GM19240 (cell line): ENCODE data around the gene ATRIP.

ENCODE experiments used
- DNase-seq: peaks from one replicate; pipeline ENCODE4 v3.0.0; 2011; ENCODE audit warnings: low spot score; ENCODE audit not compliant: insufficient read length

Gene ATRIP

GRCh38 chr3:48409291-48410201 lies 37.0 kb upstream of the ATRIP start:
- peak; percentile 0 for DNase-seq

- no peak for DNase-seq
These were observed 36.1 kb upstream of the ATRIP start for GRCh38 chr3:48410205-48411040.

- DNase-seq: no peak
These were observed 35.4 kb upstream of the ATRIP start for GRCh38 chr3:48411041-48411588.

DNA sequence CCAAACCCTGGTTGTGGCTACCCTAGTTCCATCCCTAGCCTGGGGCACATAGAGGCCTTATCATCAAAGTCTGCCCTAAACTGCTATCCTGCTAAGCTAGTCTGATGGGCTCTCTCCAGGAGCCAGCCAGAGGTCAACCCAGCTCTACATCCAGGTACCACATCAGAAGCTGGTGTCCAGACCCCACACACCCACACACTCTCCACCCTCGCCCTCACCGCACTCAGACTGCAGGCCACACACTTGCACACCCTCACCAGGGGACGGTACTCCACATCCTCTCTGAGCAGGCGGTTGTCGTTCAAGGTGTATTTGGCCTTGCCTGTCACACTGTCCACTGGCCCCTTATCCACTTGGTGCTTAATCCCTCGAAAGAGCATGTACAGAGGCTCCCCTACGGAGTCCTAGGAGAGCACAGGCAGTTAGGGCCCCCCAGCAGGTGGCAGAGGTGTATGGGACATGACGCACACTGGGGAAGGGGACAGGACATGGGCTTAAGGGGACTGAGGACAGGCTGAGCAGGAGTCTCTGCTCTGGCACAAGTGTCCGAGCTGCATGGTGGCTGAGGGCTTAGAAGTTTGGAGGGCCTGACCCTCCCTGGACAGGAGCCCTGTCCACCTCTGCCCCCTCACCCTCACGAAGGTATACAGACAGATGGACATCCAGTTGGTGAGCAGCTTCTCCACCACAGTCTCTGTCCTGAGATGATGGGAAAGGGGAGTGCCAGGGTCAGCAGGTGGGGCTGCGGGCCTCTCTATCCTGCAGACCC lies 34.7 kb upstream of the ATRIP start:
- DNase-seq: no peak

GRCh38 chr3:48412375-48413001 lies 34.0 kb upstream of the ATRIP start:
- no peak for DNase-seq

GRCh38 chr3:48413086-48413485 lies 33.5 kb upstream of the ATRIP start:
- DNase-seq: no peak

- no peak for DNase-seq
These were observed 32.9 kb upstream of the ATRIP start for GRCh38 chr3:48413611-48414010.

DNA sequence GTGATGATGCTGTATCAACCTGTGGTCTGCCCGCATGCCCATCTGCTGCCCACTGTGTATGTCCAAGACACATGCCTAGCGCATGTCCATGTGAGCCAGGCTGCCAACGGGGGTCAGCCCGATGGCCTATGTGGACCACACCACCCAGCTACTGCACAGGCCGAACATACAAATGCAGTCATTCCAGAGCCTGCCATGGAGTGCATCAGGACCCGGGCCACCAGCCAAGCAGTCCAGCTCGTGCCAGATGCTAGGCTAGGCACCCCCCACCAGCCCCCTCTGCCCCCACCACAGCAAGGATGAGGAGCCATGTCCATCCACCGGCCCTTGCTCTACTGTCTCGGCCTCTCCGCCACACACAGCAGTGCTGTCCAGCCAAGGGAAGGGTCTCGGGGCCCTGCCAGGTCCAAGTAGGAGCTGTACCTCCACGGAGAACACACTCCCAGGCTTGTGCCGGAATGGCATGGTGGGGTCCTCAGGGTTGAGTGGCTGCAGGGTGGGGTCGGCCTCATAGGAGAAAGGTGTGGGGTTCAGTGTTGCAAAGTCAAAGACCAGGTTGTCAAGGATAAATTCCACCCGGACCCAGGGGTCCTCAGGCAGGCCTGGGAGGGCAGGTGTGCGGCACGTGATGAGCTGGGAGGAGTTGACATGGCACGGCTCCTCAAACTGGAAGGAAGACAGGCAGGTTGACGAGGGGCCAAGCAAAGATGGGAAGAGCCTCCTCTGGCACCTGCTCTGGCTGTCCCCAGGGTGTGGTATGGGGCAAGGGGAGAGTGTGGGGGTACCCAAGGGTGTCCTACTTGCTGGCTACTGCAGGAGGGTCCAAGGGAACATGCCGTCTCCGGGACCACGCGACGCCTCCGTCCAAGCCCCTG lies 31.9 kb upstream of the ATRIP start:
- DNase-seq: no peak

GRCh38 chr3:48415251-48415953 lies 31.1 kb upstream of the ATRIP start:
- no peak for DNase-seq

DNA sequence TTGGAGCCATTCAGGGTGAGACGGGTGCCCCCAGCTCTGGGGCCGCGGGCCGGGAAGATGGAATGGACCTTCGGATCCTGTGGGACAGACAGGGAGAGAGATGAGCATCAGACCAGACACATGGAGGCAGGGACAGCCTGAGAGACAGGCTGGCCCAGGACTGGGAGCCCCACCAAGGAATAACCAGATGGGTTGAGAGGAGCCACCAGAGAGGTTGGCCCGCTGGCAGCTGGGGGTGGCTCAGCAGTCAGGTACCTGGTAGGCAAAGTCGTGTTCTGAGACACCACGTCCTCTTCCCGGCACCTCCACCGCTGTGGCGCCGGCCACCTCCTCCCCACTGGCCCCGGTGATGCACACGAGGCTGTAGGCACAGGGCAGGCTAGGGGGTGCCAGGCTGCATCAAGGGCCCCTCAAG lies 30.4 kb upstream of the ATRIP start:
- DNase-seq: no peak

GRCh38 chr3:48416546-48416945 lies 30.0 kb upstream of the ATRIP start:
- DNase-seq: no peak

DNA sequence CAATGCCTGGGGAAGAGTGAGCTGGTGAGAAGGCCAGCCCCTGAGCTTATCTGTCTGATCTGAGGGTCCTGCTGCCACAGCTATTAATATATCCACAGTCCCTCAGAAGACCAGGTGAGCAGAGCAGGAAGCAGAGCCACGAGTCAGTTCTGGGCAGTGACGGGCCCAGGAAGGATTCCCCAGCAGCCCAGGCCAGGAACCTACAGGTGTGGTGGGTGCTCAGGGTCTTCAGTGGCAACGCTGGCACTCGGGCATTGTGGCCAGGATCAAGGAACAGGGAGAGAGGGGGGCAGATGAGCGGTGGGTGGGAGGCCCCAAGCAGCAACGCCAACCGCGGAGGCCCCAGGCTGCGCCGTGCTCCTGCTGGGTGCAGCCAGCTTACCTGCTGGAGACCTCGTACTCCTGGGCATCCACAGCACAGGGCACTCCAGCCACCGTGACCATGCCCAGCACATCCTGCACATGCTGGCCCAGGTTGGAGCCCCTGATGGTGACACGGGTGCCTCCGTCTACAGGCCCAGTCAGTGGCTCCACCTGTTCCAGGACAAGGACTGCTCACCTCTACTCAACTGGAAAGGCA lies 28.9 kb upstream of the ATRIP start:
- DNase-seq: no peak

DNA sequence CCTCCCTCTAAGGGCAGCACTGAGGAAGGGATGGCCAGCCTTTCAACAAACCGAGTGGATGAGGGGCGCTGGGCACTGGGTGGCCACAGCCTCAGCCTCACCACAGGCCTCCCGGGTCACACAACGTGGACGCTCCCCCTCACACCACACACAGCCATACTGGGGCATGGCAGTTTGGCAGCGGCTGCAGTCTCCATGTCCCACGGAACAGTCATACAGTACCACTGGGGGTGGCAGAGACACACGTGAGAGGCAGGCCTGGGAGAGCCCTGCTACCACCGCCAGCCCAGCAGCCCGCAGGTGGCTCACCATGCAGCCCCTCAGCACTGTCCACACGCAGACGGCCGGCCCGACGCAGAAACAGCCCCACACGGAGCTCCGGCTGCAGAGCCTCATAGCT lies 28.4 kb upstream of the ATRIP start:
- no peak for DNase-seq

GRCh38 chr3:48418651-48419050 lies 27.9 kb upstream of the ATRIP start:
- DNase-seq: no peak

- no peak for DNase-seq
These were observed 27.4 kb upstream of the ATRIP start for GRCh38 chr3:48419149-48419548.

DNA sequence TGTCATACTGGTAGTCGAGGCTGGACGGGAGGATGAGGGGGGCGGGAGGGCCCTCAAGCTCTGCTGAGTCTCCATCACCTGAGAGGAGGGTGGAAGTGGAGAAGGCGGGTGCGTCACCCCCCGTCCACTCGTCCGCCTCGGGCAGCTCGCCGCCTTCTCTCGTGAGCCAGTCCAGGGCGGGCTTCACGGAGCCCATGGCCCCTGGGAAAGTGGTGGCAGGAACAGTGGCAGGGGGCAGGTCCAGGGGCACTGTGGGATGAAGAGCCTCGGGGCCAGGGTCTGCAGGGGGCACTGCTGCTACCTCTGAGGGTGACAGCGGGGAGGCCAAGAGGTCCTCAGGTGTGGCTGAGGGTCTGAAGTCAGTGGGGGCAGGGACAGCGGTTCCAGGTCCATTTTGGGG lies 26.9 kb upstream of the ATRIP start:
- DNase-seq: no peak

DNA sequence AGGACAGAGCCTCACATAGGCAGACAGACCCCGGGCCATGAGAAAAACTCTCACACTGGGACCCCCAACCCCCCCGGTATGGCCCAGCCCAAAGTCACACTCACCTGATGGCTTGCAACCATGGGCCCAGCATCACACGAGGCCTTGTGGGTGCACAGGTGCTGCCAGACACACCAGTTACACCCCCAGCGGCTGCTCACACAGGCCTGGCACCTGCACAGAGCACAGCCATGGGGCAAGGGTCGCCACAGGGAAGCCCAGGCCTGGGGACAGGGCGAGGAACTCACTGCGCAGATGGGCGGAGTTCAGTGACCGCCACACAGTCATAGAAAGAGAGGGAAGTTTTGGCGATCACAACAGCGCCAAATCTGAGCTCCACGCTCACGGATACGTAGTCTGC lies 26.0 kb upstream of the ATRIP start:
- DNase-seq: no peak

DNA sequence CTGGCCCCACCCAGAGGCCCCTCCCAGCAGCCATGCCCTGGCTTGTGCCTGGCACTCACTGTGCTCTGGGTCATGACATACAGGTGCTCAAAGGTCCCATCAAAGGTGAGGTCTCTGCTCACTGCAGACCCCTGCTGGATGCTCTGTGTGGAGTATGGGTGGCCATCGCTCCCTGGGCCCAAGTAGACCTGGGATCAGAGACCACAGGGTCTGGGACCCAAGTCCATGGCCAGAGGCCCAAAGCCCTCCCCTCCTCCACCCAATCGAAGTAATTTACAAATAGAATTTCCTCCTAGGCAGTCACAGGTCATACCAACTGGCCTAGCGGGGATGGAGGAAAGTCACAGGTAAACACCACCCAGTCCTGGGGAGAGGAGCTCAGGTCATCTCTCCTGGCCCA lies 24.3 kb upstream of the ATRIP start:
- DNase-seq: no peak

DNA sequence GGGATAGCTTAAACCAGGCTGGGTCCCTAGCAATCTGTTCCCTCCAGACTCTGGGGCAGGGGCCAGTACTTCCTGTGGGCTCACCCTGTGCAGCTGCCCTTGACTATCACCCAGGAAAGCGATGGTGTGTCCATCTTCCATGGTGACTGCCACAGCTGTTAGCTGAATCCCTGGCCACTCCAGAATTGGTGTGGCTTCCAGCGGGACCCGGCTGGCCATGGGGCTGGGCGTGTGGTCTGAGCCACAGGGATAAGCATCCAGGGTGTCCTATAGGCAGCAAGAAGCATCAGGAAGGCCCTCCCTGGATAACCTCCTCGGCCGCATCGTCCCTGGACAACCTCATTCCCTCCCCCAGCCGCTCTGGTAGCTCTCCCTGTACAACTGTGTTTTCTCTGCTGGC lies 23.9 kb upstream of the ATRIP start:
- DNase-seq: no peak
